Neutrophil (primary cell): Measurements from ENCODE around the gene RPA3.

Source experiments
- H3K27ac ChIP-seq: fragments of 200-600 bp; sonication (generic); 2 replicates; pipeline ENCODE4 v1.5.1; 2016; ENCODE audit warnings: mild to moderate bottlenecking, moderate library complexity
- H3K27me3 ChIP-seq: fragments of 200-600 bp; sonication (generic); 2 replicates; pipeline ENCODE4 v1.6.0; 2016; ENCODE audit warnings: mild to moderate bottlenecking
- H3K36me3 ChIP-seq: fragments of 200-600 bp; sonication (generic); 2 replicates; pipeline ENCODE4 v1.5.1; 2017
- H3K4me1 ChIP-seq, 2 experiments: fragments of 200-600 bp in 1 of 2; sonication (generic) in 1 of 2; 1 replicate in 1 of 2; 2 replicates in 1 of 2; pipeline versions ENCODE4 v1.5.1 to v1.6.1; 2013 to 2016; ENCODE audit warnings: low read depth in 1 of 2, low read length in 1 of 2, mild to moderate bottlenecking in 1 of 2, moderate library complexity in 1 of 2; ENCODE audit not compliant: control insufficient read depth in 1 of 2, insufficient read depth in 1 of 2
- H3K4me3 ChIP-seq, 2 experiments: fragments of 200-600 bp in 1 of 2; sonication (generic) in 1 of 2; 1 replicate in 1 of 2; 2 replicates in 1 of 2; pipeline ENCODE4 v1.5.1; 2013 to 2016; ENCODE audit warnings: low read depth in 1 of 2, low read length in 1 of 2, mild to moderate bottlenecking in 1 of 2, moderate library complexity in 1 of 2
- H3K9me3 ChIP-seq: fragments of 200-600 bp; sonication (generic); 2 replicates; pipeline ENCODE4 v1.5.1; 2016
- CTCF ChIP-seq: fragments of 200-600 bp; sonication (generic); IDR thresholded peaks from 2 replicates; pipeline ENCODE4 v1.5.1; 2016; ENCODE audit warnings: antibody characterized with exemption

Gene RPA3

GRCh38 chr7:7732621-7733281 is 14.3 kb upstream of the RPA3 start:
- no peak for TF ChIP-seq CTCF
- no peaks in the 10 kb centered on the region for H3K27me3 ChIP-seq
- no peaks in the 10 kb centered on the region for H3K36me3 ChIP-seq
- no peaks in the 10 kb centered on the region for H3K9me3 ChIP-seq
- H3K4me3 ChIP-seq = no peak overlapping the region
- H3K27ac ChIP-seq = no peak overlapping the region
- no peaks in the 10 kb centered on the region for H3K4me1 ChIP-seq

GRCh38 chr7:7731732-7732131 is 13.3 kb upstream of the RPA3 start:
- H3K36me3 ChIP-seq = no peaks in the 10 kb centered on the region
- no peaks in the 10 kb centered on the region for H3K27me3 ChIP-seq
- no peak overlapping the region for H3K27ac ChIP-seq
- H3K4me3 ChIP-seq = no peak overlapping the region
- no peaks in the 10 kb centered on the region for H3K9me3 ChIP-seq
- no peaks in the 10 kb centered on the region for H3K4me1 ChIP-seq
- TF ChIP-seq CTCF = no peak

GRCh38 chr7:7720750-7721621 is 2.6 kb upstream of the RPA3 start:
- no peak overlapping the region for H3K4me3 ChIP-seq
- no peaks in the 10 kb centered on the region for H3K27me3 ChIP-seq
- no peak overlapping the region for H3K27ac ChIP-seq
- H3K9me3 ChIP-seq = no peaks in the 10 kb centered on the region
- no peaks in the 10 kb centered on the region for H3K36me3 ChIP-seq
- H3K4me1 ChIP-seq = no peaks in the 10 kb centered on the region
- TF ChIP-seq CTCF = no peak

GRCh38 chr7:7720193-7720592 is 1.8 kb upstream of the RPA3 start:
- Histone ChIP-seq H3K27ac (no peak overlapping the region), H3K27me3 (no peaks in the 10 kb centered on the region), H3K9me3 (no peaks in the 10 kb centered on the region), H3K4me1 (no peaks in the 10 kb centered on the region), H3K36me3 (no peaks in the 10 kb centered on the region), H3K4me3 (no peak overlapping the region)
- TF ChIP-seq CTCF = no peak

- no peak for TF ChIP-seq CTCF
These were observed 829 bp upstream of the RPA3 start for GRCh38 chr7:7719236-7719635.

More at GRCh38 chr7:7719236-7719635, 829 bp upstream of the RPA3 start:
- Histone ChIP-seq H3K9me3 (no peaks in the 10 kb centered on the region), H3K27ac (no peak overlapping the region), H3K4me1 (no peaks in the 10 kb centered on the region), H3K36me3 (no peaks in the 10 kb centered on the region), H3K27me3 (no peaks in the 10 kb centered on the region), H3K4me3 (no peak overlapping the region)
